Stimulated activated memory B cell treated with anti-CD40 and anti-IgM and Interleukin-4, amounts not matched to agents 10 μg/mL and 1 μg/mL and 100 μg/mL, for 72 hours (primary cell): ENCODE data around the gene NDUFS5.
"Not testable (repeated sequence)": the region's sequence is repeated elsewhere in the genome, so short reads cannot be mapped to it uniquely, and the experiment has no call there.

Source experiments
- ATAC-seq: fragments of 150-1000 bp; cut with Tn5 transposase; 2 replicates; pipeline ENCODE4 v1.10.0; 2021
- H3K27ac Mint-ChIP-seq: one replicate; pipeline ENCODE4 v1.8.0; 2022; ENCODE audit warnings: mild to moderate bottlenecking, mixed read lengths
- H3K27me3 Mint-ChIP-seq: one replicate; pipeline ENCODE4 v1.8.0; 2022; ENCODE audit warnings: mixed read lengths
- H3K36me3 Mint-ChIP-seq: one replicate; pipeline ENCODE4 v1.8.0; 2022; ENCODE audit warnings: mixed read lengths
- H3K4me1 Mint-ChIP-seq: one replicate; pipeline ENCODE4 v1.8.0; 2022; ENCODE audit warnings: mixed read lengths
- H3K4me3 Mint-ChIP-seq: one replicate; pipeline ENCODE4 v1.8.0; 2022; ENCODE audit warnings: mild to moderate bottlenecking, moderate library complexity, mixed read lengths
- H3K9me3 Mint-ChIP-seq: one replicate; pipeline ENCODE4 v1.8.0; 2022; ENCODE audit warnings: mixed read lengths

The NDUFS5 gene

GRCh38 chr1:39026051-39026865 lies at the start of gene NDUFS5:
Gene NDUFS5, plus strand, starts transcription at chr1:39026350. Its CDS starts 2,375 bp downstream, at chr1:39028725.
- Mint-ChIP-seq H3K27me3 (no peaks in the 10 kb centered on the region), H3K36me3 (peaks cover 16% of the 10 kb centered on the region), H3K9me3 (no peaks in the 10 kb centered on the region), H3K4me3 (peak within 1 kb of the TSS; percentile 91), H3K27ac (peak within 1 kb of the TSS; percentile 94), H3K4me1 (peaks cover 20% of the 10 kb centered on the region)
- ATAC-seq, result peak; percentile 97

DNA sequence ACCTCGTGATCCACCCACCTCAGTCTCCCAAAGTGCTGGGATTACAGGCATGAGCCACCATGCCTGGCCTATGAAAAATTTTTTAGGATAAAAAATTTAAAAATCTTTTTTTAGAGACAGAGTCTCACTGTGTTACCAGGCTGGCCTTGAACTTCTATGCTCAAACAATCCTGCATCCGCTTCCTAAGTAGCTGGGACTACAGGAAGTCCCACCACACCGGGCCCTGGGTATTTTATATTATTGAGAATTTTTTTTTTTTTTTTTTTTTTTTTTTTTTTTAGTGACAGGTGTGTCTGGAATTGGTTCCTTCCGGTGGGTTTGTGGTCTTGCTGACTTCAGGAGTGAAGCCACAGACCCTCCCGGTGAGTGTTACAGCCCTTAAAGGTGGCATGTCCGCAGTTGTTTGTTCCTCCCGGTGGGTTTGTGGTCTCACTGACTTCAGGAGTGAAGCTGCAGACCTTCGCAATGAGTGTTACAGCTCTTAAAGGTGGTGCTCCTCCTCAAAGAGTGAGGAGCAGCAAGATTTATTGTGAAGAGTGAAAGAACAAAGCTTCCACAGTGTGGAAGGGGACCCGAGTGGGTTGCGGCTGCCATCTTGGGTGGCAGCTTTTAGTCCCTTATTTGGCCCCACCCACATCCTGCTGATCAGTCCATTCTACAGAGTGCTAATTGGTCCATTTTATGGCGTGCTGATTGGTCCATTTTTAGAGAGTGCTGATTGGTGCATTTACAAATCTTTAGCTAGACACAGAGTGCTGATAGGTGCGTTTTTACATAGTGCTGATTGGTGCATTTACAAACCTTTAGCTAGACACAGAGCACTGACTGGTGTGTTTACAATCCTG lies 48.5 kb upstream of the NDUFS5 start:
- H3K4me3 Mint-ChIP-seq, H3K36me3 Mint-ChIP-seq, H3K27ac Mint-ChIP-seq, H3K4me1 Mint-ChIP-seq, ATAC-seq, H3K9me3 Mint-ChIP-seq, H3K27me3 Mint-ChIP-seq: not testable (repeated sequence)

GRCh38 chr1:38978245-38978542 lies 48.0 kb upstream of the NDUFS5 start:
- H3K27ac Mint-ChIP-seq, H3K36me3 Mint-ChIP-seq, H3K9me3 Mint-ChIP-seq, ATAC-seq, H3K27me3 Mint-ChIP-seq, H3K4me1 Mint-ChIP-seq, H3K4me3 Mint-ChIP-seq: not testable (repeated sequence)

- H3K4me1 Mint-ChIP-seq, ATAC-seq, H3K9me3 Mint-ChIP-seq, H3K27ac Mint-ChIP-seq, H3K4me3 Mint-ChIP-seq, H3K36me3 Mint-ChIP-seq, H3K27me3 Mint-ChIP-seq: not testable (repeated sequence)
These were observed 46.8 kb upstream of the NDUFS5 start for GRCh38 chr1:38979380-38979779.

- no peaks in the 10 kb centered on the region for H3K27me3 Mint-ChIP-seq
- peak overlapping the region; percentile 26 for H3K4me3 Mint-ChIP-seq
- peaks cover 22% of the 10 kb centered on the region for H3K4me1 Mint-ChIP-seq
These were observed 36.2 kb upstream of the NDUFS5 start for GRCh38 chr1:38989979-38990378.

GRCh38 chr1:38990386-38990737 lies 35.8 kb upstream of the NDUFS5 start:
- no peaks in the 10 kb centered on the region for H3K27me3 Mint-ChIP-seq
- peak overlapping the region; percentile 91 for H3K27ac Mint-ChIP-seq
- H3K9me3 Mint-ChIP-seq, result no peaks in the 10 kb centered on the region
- peak overlapping the region; percentile 83 for H3K4me3 Mint-ChIP-seq
- peaks cover 19% of the 10 kb centered on the region for H3K36me3 Mint-ChIP-seq
- H3K4me1 Mint-ChIP-seq, result peaks cover 26% of the 10 kb centered on the region
- ATAC-seq, result no peak

More at GRCh38 chr1:38989979-38990378, 36.2 kb upstream of the NDUFS5 start:
- H3K36me3 Mint-ChIP-seq, result peaks cover 15% of the 10 kb centered on the region
- peak overlapping the region; percentile 91 for H3K27ac Mint-ChIP-seq
- H3K9me3 Mint-ChIP-seq, result no peaks in the 10 kb centered on the region
- no peak for ATAC-seq

- peak within 1 kb of the TSS; percentile 91 for H3K27ac Mint-ChIP-seq
- peak; percentile 99 for ATAC-seq
- H3K36me3 Mint-ChIP-seq, result peaks cover 23% of the 10 kb centered on the region
- H3K4me3 Mint-ChIP-seq, result peak within 1 kb of the TSS; percentile 83
- no peaks in the 10 kb centered on the region for H3K9me3 Mint-ChIP-seq
- H3K4me1 Mint-ChIP-seq, result peaks cover 30% of the 10 kb centered on the region
- H3K27me3 Mint-ChIP-seq, result no peaks in the 10 kb centered on the region
These were observed 35.2 kb upstream of the NDUFS5 start, which contains the start of gene AKIRIN1 for GRCh38 chr1:38990738-38991637. Gene AKIRIN1, plus strand, starts transcription at chr1:38991276. Its CDS starts 105 bp downstream, at chr1:38991381.

GRCh38 chr1:38991638-38992411 lies 34.3 kb upstream of the NDUFS5 start:
- ATAC-seq, result no peak
- Mint-ChIP-seq H3K27ac (peak overlapping the region; percentile 91), H3K4me1 (peaks cover 36% of the 10 kb centered on the region), H3K9me3 (no peaks in the 10 kb centered on the region), H3K27me3 (no peaks in the 10 kb centered on the region), H3K36me3 (peaks cover 23% of the 10 kb centered on the region), H3K4me3 (peak overlapping the region; percentile 83)

DNA sequence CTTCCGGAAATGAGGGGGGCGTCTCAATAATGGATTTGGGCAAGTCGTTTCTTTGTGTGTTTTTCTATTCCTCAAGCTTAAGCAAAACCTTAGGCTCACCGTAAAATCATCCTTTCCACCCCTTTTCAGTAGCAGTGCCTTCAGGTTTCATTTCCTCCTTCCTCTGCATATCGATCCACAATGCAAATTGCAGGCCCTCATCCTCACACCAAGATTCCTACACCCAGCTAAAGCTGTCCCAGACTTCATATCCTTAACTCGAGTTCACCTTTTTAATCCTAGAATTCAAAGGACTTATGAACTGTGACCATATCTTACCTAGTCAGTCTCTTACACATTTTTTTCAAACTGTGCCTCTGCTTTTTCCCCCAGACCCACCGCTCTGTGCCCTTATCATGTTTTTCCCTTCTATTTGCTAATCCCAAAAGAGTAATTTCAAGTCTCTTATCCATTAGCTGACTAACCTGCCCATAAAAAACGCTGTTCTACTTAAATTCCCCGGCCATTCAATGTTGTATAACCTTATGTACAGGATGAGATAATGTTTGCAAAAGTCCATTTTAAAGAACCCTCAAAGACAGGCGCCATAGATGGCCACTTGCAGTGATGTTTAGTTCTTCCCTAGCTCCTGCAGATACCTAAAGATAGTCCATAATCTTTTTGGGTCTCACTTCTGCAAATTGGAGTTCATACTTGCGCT lies 33.6 kb upstream of the NDUFS5 start:
- H3K4me1 Mint-ChIP-seq, result peaks cover 41% of the 10 kb centered on the region
- no peaks in the 10 kb centered on the region for H3K9me3 Mint-ChIP-seq
- H3K27me3 Mint-ChIP-seq, result no peaks in the 10 kb centered on the region
- no peak for ATAC-seq
- H3K36me3 Mint-ChIP-seq, result peaks cover 27% of the 10 kb centered on the region
- peak overlapping the region; percentile 83 for H3K4me3 Mint-ChIP-seq
- peak overlapping the region; percentile 91 for H3K27ac Mint-ChIP-seq

- peaks cover 46% of the 10 kb centered on the region for H3K4me1 Mint-ChIP-seq
- H3K9me3 Mint-ChIP-seq, result no peaks in the 10 kb centered on the region
- ATAC-seq, result no peak
- H3K4me3 Mint-ChIP-seq, result no peak overlapping the region
- no peaks in the 10 kb centered on the region for H3K27me3 Mint-ChIP-seq
- no peak overlapping the region for H3K27ac Mint-ChIP-seq
- H3K36me3 Mint-ChIP-seq, result peaks cover 36% of the 10 kb centered on the region
These were observed 32.0 kb upstream of the NDUFS5 start for GRCh38 chr1:38994196-38994595.

GRCh38 chr1:38997034-38997900 lies 28.9 kb upstream of the NDUFS5 start:
- no peak for ATAC-seq
- no peaks in the 10 kb centered on the region for H3K27me3 Mint-ChIP-seq
- H3K27ac Mint-ChIP-seq, result no peak overlapping the region
- peaks cover 47% of the 10 kb centered on the region for H3K4me1 Mint-ChIP-seq
- H3K36me3 Mint-ChIP-seq, result peaks cover 59% of the 10 kb centered on the region
- no peaks in the 10 kb centered on the region for H3K9me3 Mint-ChIP-seq
- no peak overlapping the region for H3K4me3 Mint-ChIP-seq

- Mint-ChIP-seq H3K27me3 (no peaks in the 10 kb centered on the region), H3K27ac (no peak overlapping the region), H3K36me3 (peaks cover 59% of the 10 kb centered on the region), H3K4me3 (no peak overlapping the region), H3K4me1 (peaks cover 47% of the 10 kb centered on the region), H3K9me3 (no peaks in the 10 kb centered on the region)
- no peak for ATAC-seq
These were observed 28.3 kb upstream of the NDUFS5 start for GRCh38 chr1:38997901-38998190.
